ENCODE results near the gene XPO5.
"Not testable (repeated sequence)": the region's sequence is repeated elsewhere in the genome, so short reads cannot be mapped to it uniquely, and the experiment has no call there.

XPO5 gene

GRCh38 chr6:43503443-43503842 lies 72.4 kb downstream of the XPO5 start:
- Mint-ChIP-seq H3K4me3 (no peak overlapping the region), H3K9me3 (ENCODE audit: low read depth) (no peaks in the 10 kb centered on the region), H3K27me3 (peaks cover 3% of the 10 kb centered on the region), H3K27ac (no peak overlapping the region), H3K36me3 (no peaks in the 10 kb centered on the region), H3K4me1 (ENCODE audit: low read depth) (peaks cover 7% of the 10 kb centered on the region)

- Mint-ChIP-seq H3K4me3 (no peak overlapping the region), H3K27me3 (no peaks in the 10 kb centered on the region), H3K4me1 (ENCODE audit: low read depth) (peaks cover 6% of the 10 kb centered on the region), H3K27ac (no peak overlapping the region), H3K9me3 (ENCODE audit: low read depth) (no peaks in the 10 kb centered on the region), H3K36me3 (no peaks in the 10 kb centered on the region)
Measured at GRCh38 chr6:43502666-43503065, 73.2 kb downstream of the XPO5 start.

- Mint-ChIP-seq H3K4me1 (ENCODE audit: low read depth) (no peaks in the 10 kb centered on the region), H3K27ac (no peak overlapping the region), H3K27me3 (no peaks in the 10 kb centered on the region), H3K9me3 (ENCODE audit: low read depth) (no peaks in the 10 kb centered on the region), H3K36me3 (no peaks in the 10 kb centered on the region), H3K4me3 (no peak overlapping the region)
Measured at GRCh38 chr6:43500921-43501320, 74.9 kb downstream of the XPO5 start.

- Mint-ChIP-seq H3K9me3 (ENCODE audit: low read depth) (no peaks in the 10 kb centered on the region), H3K4me3 (no peak overlapping the region), H3K36me3 (no peaks in the 10 kb centered on the region), H3K4me1 (ENCODE audit: low read depth) (peaks cover 15% of the 10 kb centered on the region), H3K27me3 (no peaks in the 10 kb centered on the region), H3K27ac (no peak overlapping the region)
Measured at GRCh38 chr6:43499028-43499815, 76.6 kb downstream of the XPO5 start.

- peaks cover 21% of the 10 kb centered on the region for H3K4me1 Mint-ChIP-seq (ENCODE audit: low read depth)
- not testable (repeated sequence) for H3K36me3 Mint-ChIP-seq; H3K27me3 Mint-ChIP-seq; H3K27ac Mint-ChIP-seq; H3K9me3 Mint-ChIP-seq (ENCODE audit: low read depth); H3K4me3 Mint-ChIP-seq
Measured at GRCh38 chr6:43498291-43498690, 77.5 kb downstream of the XPO5 start.

- no peaks in the 10 kb centered on the region for H3K27me3 Mint-ChIP-seq
- peaks cover 24% of the 10 kb centered on the region for H3K4me1 Mint-ChIP-seq (ENCODE audit: low read depth)
- no peaks in the 10 kb centered on the region for H3K9me3 Mint-ChIP-seq (ENCODE audit: low read depth)
- H3K27ac Mint-ChIP-seq: no peak overlapping the region
- H3K36me3 Mint-ChIP-seq: no peaks in the 10 kb centered on the region
- H3K4me3 Mint-ChIP-seq: no peak overlapping the region
Measured at GRCh38 chr6:43497689-43498088, 78.1 kb downstream of the XPO5 start.

GRCh38 chr6:43497129-43497396 lies 78.8 kb downstream of the XPO5 start:
- no peaks in the 10 kb centered on the region for H3K27me3 Mint-ChIP-seq
- H3K27ac Mint-ChIP-seq: no peak overlapping the region
- no peaks in the 10 kb centered on the region for H3K9me3 Mint-ChIP-seq (ENCODE audit: low read depth)
- no peaks in the 10 kb centered on the region for H3K36me3 Mint-ChIP-seq
- peaks cover 24% of the 10 kb centered on the region for H3K4me1 Mint-ChIP-seq (ENCODE audit: low read depth)
- H3K4me3 Mint-ChIP-seq: no peak overlapping the region

GRCh38 chr6:43496370-43497128 lies 79.3 kb downstream of the XPO5 start:
- Mint-ChIP-seq H3K9me3 (ENCODE audit: low read depth) (no peaks in the 10 kb centered on the region), H3K27me3 (no peaks in the 10 kb centered on the region), H3K4me1 (ENCODE audit: low read depth) (peaks cover 24% of the 10 kb centered on the region), H3K36me3 (no peaks in the 10 kb centered on the region), H3K27ac (no peak overlapping the region), H3K4me3 (no peak overlapping the region)

- Mint-ChIP-seq H3K36me3 (no peaks in the 10 kb centered on the region), H3K4me3 (no peak overlapping the region), H3K27ac (peak overlapping the region; percentile 34), H3K4me1 (ENCODE audit: low read depth) (peaks cover 24% of the 10 kb centered on the region), H3K27me3 (no peaks in the 10 kb centered on the region), H3K9me3 (ENCODE audit: low read depth) (no peaks in the 10 kb centered on the region)
Measured at GRCh38 chr6:43495409-43495941, 80.4 kb downstream of the XPO5 start.

- Mint-ChIP-seq H3K4me3 (no peak overlapping the region), H3K27ac (no peak overlapping the region), H3K9me3 (ENCODE audit: low read depth) (no peaks in the 10 kb centered on the region), H3K27me3 (no peaks in the 10 kb centered on the region), H3K36me3 (no peaks in the 10 kb centered on the region), H3K4me1 (ENCODE audit: low read depth) (peaks cover 26% of the 10 kb centered on the region)
Measured at GRCh38 chr6:43494766-43495165, 81.1 kb downstream of the XPO5 start.

GRCh38 chr6:43494321-43494720 lies 81.5 kb downstream of the XPO5 start:
- H3K9me3 Mint-ChIP-seq (ENCODE audit: low read depth): no peaks in the 10 kb centered on the region
- H3K27ac Mint-ChIP-seq: no peak overlapping the region
- no peaks in the 10 kb centered on the region for H3K27me3 Mint-ChIP-seq

GRCh38 chr6:43493833-43494232 lies 82.0 kb downstream of the XPO5 start:
- no peaks in the 10 kb centered on the region for H3K9me3 Mint-ChIP-seq (ENCODE audit: low read depth)
- peaks cover 27% of the 10 kb centered on the region for H3K4me1 Mint-ChIP-seq (ENCODE audit: low read depth)
- no peaks in the 10 kb centered on the region for H3K36me3 Mint-ChIP-seq
- H3K27ac Mint-ChIP-seq: no peak overlapping the region
- no peak overlapping the region for H3K4me3 Mint-ChIP-seq
- no peaks in the 10 kb centered on the region for H3K27me3 Mint-ChIP-seq

More at GRCh38 chr6:43494321-43494720, 81.5 kb downstream of the XPO5 start:
- Mint-ChIP-seq H3K36me3 (no peaks in the 10 kb centered on the region), H3K4me3 (no peak overlapping the region), H3K4me1 (ENCODE audit: low read depth) (peaks cover 26% of the 10 kb centered on the region)

GRCh38 chr6:43493230-43493629 lies 82.6 kb downstream of the XPO5 start:
- Mint-ChIP-seq H3K27ac (peak overlapping the region; percentile 13), H3K36me3 (no peaks in the 10 kb centered on the region), H3K9me3 (ENCODE audit: low read depth) (no peaks in the 10 kb centered on the region), H3K27me3 (no peaks in the 10 kb centered on the region), H3K4me1 (ENCODE audit: low read depth) (peaks cover 27% of the 10 kb centered on the region), H3K4me3 (no peak overlapping the region)

- H3K27ac Mint-ChIP-seq: no peak overlapping the region
Measured at GRCh38 chr6:43492673-43493072, 83.2 kb downstream of the XPO5 start.

GRCh38 chr6:43491750-43492661 lies 83.8 kb downstream of the XPO5 start:
- H3K27me3 Mint-ChIP-seq: no peaks in the 10 kb centered on the region
- no peaks in the 10 kb centered on the region for H3K36me3 Mint-ChIP-seq
- H3K4me1 Mint-ChIP-seq (ENCODE audit: low read depth): peaks cover 27% of the 10 kb centered on the region
- H3K4me3 Mint-ChIP-seq: no peak overlapping the region
- H3K27ac Mint-ChIP-seq: no peak overlapping the region
- H3K9me3 Mint-ChIP-seq (ENCODE audit: low read depth): no peaks in the 10 kb centered on the region

More at GRCh38 chr6:43492673-43493072, 83.2 kb downstream of the XPO5 start:
- no peaks in the 10 kb centered on the region for H3K9me3 Mint-ChIP-seq (ENCODE audit: low read depth)
- no peaks in the 10 kb centered on the region for H3K27me3 Mint-ChIP-seq
- no peak overlapping the region for H3K4me3 Mint-ChIP-seq
- no peaks in the 10 kb centered on the region for H3K36me3 Mint-ChIP-seq
- H3K4me1 Mint-ChIP-seq (ENCODE audit: low read depth): peaks cover 27% of the 10 kb centered on the region

All from activated naive CD8-positive, alpha-beta T cell (primary cell).